Measurements from ENCODE around the gene OTOR.

- TF ChIP-seq POLR2AphosphoS5 (IDR thresholded peaks at IDR 0.05; ENCODE audit: borderline replicate concordance, low read depth, low read length), result no peak
- no peak for TF ChIP-seq EZH2 (IDR thresholded peaks at IDR 0.05)
Observed at GRCh38 chr20:16778159-16778558, 30.0 kb downstream of the OTOR start.
